A549 (cell line): Measurements from ENCODE around the gene GSE1.

ENCODE experiments used
- ATOH8 ChIP-seq: fragments of 250-450 bp; sonication (Bioruptor Pico); IDR thresholded peaks from 2 replicates; pipeline ENCODE4 v1.5.0; 2020; ENCODE audit warnings: low read depth, mild to moderate bottlenecking, moderate library complexity
- BHLHE40 ChIP-seq: IDR thresholded peaks from 2 replicates; pipeline ENCODE4 v1.6.1; 2012; ENCODE audit warnings: low read depth, low read length, inconsistent platforms
- CHD2 ChIP-seq: fragments of 150-350 bp; IDR thresholded peaks from 2 replicates; pipeline ENCODE4 v1.6.1; 2014; ENCODE audit warnings: low read length; ENCODE audit not compliant: partially characterized antibody
- EP300 ChIP-seq, 2 experiments: fragments of >200 bp; sonication (Bioruptor Twin); formaldehyde crosslinking; IDR thresholded peaks; 2 replicates in 1 of 2; 3 replicates in 1 of 2; pipeline ENCODE4 v1.6.1; 2016 to 2017
- MAX ChIP-seq: IDR thresholded peaks from 2 replicates; pipeline ENCODE4 v1.6.1; 2012
- MAZ ChIP-seq: fragments of 150-350 bp; IDR thresholded peaks from 2 replicates; pipeline ENCODE4 v1.6.1; 2014; ENCODE audit warnings: antibody characterized with exemption, low read depth, low read length, borderline replicate concordance
- POLR2A ChIP-seq: IDR thresholded peaks from 2 replicates; pipeline ENCODE4 v1.6.1; 2012; ENCODE audit warnings: mild to moderate bottlenecking, low read length
- RAD21 ChIP-seq, 2 experiments: fragments of >200 bp in 1 of 2; sonication (Bioruptor Twin) in 1 of 2; formaldehyde crosslinking in 1 of 2; IDR thresholded peaks in 1 of 2; conservative IDR thresholded peaks in 1 of 2; 2 replicates in 1 of 2; 3 replicates in 1 of 2; pipeline ENCODE4 v1.6.1; 2012 to 2018; ENCODE audit warnings: inconsistent platforms in 1 of 2
- RCOR1 ChIP-seq: fragments of 150-350 bp; IDR thresholded peaks from 2 replicates; pipeline ENCODE4 v1.6.1; 2014; ENCODE audit warnings: antibody characterized with exemption, low read length, low read depth
- ZSCAN20 ChIP-seq: fragments of 250-450 bp; sonication (Bioruptor Pico); IDR thresholded peaks from 2 replicates; pipeline ENCODE4 v1.8.0; 2022; ENCODE audit warnings: mild to moderate bottlenecking, moderate library complexity
- TF ChIP-seq, protein P1 (sequence below): fragments of >200 bp; sonication (Bioruptor Twin); formaldehyde crosslinking; IDR thresholded peaks from 3 replicates; pipeline ENCODE4 v1.5.1; 2016
- TF ChIP-seq, protein P2 (sequence below): fragments of 200-600 bp; sonication (generic); IDR thresholded peaks from 2 replicates; pipeline ENCODE4 v1.6.1; 2016; ENCODE audit warnings: antibody characterized with exemption, mild to moderate bottlenecking, moderate library complexity
- TF ChIP-seq, protein P3 (sequence below): IDR thresholded peaks from 2 replicates; pipeline ENCODE4 v1.6.1; 2012; ENCODE audit warnings: low read depth, borderline replicate concordance
- TF ChIP-seq, protein P4 (sequence below): fragments of 450-650 bp; IDR thresholded peaks from 2 replicates; pipeline ENCODE4 v1.6.1; 2014; ENCODE audit warnings: antibody characterized with exemption

DNA sequence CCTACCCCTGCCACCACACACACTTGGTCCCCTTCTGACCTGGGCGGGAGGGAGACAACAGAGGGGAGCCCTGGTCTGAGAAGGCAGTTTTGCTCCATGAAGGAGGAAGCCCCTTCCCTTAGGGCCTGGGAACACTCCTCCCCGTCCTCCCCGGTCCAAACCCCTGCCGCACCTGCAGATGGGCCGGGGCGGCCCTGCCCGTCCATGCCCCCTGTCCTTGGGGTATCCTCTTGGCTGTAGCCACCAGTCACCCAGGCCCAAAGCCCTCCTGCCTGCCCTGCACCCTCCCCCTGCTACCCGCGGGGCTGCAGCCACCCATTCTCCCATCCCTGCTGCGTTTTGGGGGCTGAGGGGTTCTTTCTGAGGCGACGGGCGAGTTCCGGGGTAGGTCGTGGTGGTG, 33.9 kb downstream of the GSE1 start:
- TF ChIP-seq, protein P1, sequence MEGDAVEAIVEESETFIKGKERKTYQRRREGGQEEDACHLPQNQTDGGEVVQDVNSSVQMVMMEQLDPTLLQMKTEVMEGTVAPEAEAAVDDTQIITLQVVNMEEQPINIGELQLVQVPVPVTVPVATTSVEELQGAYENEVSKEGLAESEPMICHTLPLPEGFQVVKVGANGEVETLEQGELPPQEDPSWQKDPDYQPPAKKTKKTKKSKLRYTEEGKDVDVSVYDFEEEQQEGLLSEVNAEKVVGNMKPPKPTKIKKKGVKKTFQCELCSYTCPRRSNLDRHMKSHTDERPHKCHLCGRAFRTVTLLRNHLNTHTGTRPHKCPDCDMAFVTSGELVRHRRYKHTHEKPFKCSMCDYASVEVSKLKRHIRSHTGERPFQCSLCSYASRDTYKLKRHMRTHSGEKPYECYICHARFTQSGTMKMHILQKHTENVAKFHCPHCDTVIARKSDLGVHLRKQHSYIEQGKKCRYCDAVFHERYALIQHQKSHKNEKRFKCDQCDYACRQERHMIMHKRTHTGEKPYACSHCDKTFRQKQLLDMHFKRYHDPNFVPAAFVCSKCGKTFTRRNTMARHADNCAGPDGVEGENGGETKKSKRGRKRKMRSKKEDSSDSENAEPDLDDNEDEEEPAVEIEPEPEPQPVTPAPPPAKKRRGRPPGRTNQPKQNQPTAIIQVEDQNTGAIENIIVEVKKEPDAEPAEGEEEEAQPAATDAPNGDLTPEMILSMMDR, result no peak
- TF ChIP-seq POLR2A (no peak), RAD21 (conservative IDR thresholded peaks at IDR 0.05 in 1 of 2, IDR thresholded peaks at IDR 0.05 in 1 of 2) (no peak), CHD2 (no peak), MAZ (no peak), BHLHE40 (no peak), RCOR1 (no peak), EP300 (IDR thresholded peaks at IDR 0.05) (no peak), MAX (no peak), ZSCAN20 (CRISPR knock-in tag) (no peak), ATOH8 (CRISPR knock-in tag) (no peak)
- TF ChIP-seq, protein P2, sequence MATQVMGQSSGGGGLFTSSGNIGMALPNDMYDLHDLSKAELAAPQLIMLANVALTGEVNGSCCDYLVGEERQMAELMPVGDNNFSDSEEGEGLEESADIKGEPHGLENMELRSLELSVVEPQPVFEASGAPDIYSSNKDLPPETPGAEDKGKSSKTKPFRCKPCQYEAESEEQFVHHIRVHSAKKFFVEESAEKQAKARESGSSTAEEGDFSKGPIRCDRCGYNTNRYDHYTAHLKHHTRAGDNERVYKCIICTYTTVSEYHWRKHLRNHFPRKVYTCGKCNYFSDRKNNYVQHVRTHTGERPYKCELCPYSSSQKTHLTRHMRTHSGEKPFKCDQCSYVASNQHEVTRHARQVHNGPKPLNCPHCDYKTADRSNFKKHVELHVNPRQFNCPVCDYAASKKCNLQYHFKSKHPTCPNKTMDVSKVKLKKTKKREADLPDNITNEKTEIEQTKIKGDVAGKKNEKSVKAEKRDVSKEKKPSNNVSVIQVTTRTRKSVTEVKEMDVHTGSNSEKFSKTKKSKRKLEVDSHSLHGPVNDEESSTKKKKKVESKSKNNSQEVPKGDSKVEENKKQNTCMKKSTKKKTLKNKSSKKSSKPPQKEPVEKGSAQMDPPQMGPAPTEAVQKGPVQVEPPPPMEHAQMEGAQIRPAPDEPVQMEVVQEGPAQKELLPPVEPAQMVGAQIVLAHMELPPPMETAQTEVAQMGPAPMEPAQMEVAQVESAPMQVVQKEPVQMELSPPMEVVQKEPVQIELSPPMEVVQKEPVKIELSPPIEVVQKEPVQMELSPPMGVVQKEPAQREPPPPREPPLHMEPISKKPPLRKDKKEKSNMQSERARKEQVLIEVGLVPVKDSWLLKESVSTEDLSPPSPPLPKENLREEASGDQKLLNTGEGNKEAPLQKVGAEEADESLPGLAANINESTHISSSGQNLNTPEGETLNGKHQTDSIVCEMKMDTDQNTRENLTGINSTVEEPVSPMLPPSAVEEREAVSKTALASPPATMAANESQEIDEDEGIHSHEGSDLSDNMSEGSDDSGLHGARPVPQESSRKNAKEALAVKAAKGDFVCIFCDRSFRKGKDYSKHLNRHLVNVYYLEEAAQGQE, result no peak
- TF ChIP-seq, protein P3, sequence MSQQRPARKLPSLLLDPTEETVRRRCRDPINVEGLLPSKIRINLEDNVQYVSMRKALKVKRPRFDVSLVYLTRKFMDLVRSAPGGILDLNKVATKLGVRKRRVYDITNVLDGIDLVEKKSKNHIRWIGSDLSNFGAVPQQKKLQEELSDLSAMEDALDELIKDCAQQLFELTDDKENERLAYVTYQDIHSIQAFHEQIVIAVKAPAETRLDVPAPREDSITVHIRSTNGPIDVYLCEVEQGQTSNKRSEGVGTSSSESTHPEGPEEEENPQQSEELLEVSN, result no peak
- TF ChIP-seq, protein P4, sequence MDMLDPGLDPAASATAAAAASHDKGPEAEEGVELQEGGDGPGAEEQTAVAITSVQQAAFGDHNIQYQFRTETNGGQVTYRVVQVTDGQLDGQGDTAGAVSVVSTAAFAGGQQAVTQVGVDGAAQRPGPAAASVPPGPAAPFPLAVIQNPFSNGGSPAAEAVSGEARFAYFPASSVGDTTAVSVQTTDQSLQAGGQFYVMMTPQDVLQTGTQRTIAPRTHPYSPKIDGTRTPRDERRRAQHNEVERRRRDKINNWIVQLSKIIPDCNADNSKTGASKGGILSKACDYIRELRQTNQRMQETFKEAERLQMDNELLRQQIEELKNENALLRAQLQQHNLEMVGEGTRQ, result no peak
